DOHH2 (cell line): ENCODE data around the gene ALG3.

Experiments
- H3F3A ChIP-seq: fragments of 200-600 bp; sonication (generic), shearing (Covaris generic); 2 replicates; pipeline ENCODE4 v1.6.0; 2016; ENCODE audit warnings: antibody characterized with exemption, mild to moderate bottlenecking; ENCODE audit not compliant: control insufficient read depth, insufficient read depth
- H3K27ac ChIP-seq: fragments of 200-600 bp; sonication (generic); 2 replicates; pipeline ENCODE4 v1.5.1; 2014; ENCODE audit warnings: low read depth, mild to moderate bottlenecking, low read length, moderate library complexity
- H3K27me3 ChIP-seq: fragments of 200-600 bp; sonication (generic); 2 replicates; pipeline ENCODE4 v1.6.1; 2014; ENCODE audit warnings: mild to moderate bottlenecking, low read length, mixed read lengths; ENCODE audit not compliant: control insufficient read depth
- H3K36me3 ChIP-seq: fragments of 200-600 bp; sonication (generic); 2 replicates; pipeline ENCODE4 v1.6.1; 2014; ENCODE audit warnings: mild to moderate bottlenecking, low read length, moderate library complexity, mixed read lengths; ENCODE audit not compliant: control insufficient read depth
- H3K4me1 ChIP-seq: fragments of 200-600 bp; sonication (generic); 2 replicates; pipeline ENCODE4 v1.6.1; 2014; ENCODE audit warnings: mild to moderate bottlenecking, low read length, mixed read lengths; ENCODE audit not compliant: control insufficient read depth
- H3K4me2 ChIP-seq: fragments of 200-600 bp; sonication (generic); 2 replicates; pipeline ENCODE4 v1.6.0; 2014; ENCODE audit warnings: mild to moderate bottlenecking, low read length, moderate library complexity
- H3K4me3 ChIP-seq: fragments of 200-600 bp; sonication (generic); 2 replicates; pipeline ENCODE4 v1.5.1; 2014; ENCODE audit warnings: mild to moderate bottlenecking, low read length, mixed read lengths
- H3K79me2 ChIP-seq: fragments of 200-600 bp; sonication (generic); 2 replicates; pipeline ENCODE4 v1.6.1; 2014; ENCODE audit warnings: mild to moderate bottlenecking, low read length, mixed read lengths; ENCODE audit not compliant: control insufficient read depth
- H3K9me2 ChIP-seq: fragments of 200-600 bp; sonication (generic); replicated peaks from 2 replicates; pipeline ENCODE4 v1.6.1; 2014; ENCODE audit warnings: mild to moderate bottlenecking, low read length, mixed read lengths; ENCODE audit not compliant: control insufficient read depth
- H3K9me3 ChIP-seq: fragments of 200-600 bp; sonication (generic); 2 replicates; pipeline ENCODE4 v1.6.1; 2014; ENCODE audit warnings: antibody characterized with exemption, low read length, mixed read lengths; ENCODE audit not compliant: control insufficient read depth, insufficient read depth
- H4K20me1 ChIP-seq: fragments of 200-600 bp; sonication (generic); 2 replicates; pipeline ENCODE4 v1.6.0; 2014; ENCODE audit warnings: low read depth, mild to moderate bottlenecking, antibody characterized with exemption, low read length, moderate library complexity; ENCODE audit not compliant: control insufficient read depth, insufficient read depth
- EZH2phosphoT487 ChIP-seq: fragments of 200-600 bp; sonication (generic); IDR thresholded peaks from 2 replicates; pipeline ENCODE4 v1.6.1; 2017; ENCODE audit warnings: borderline replicate concordance, mild to moderate bottlenecking, antibody characterized with exemption, low read length, moderate library complexity, mixed read lengths
- TF ChIP-seq, protein P1 (sequence below): fragments of 200-600 bp; sonication (generic); IDR thresholded peaks from one replicate; pipeline ENCODE4 v1.5.1; 2014; ENCODE audit warnings: antibody characterized with exemption, mild to moderate bottlenecking, low read depth, low read length; ENCODE audit not compliant: poor library complexity, severe bottlenecking

The ALG3 gene

DNA sequence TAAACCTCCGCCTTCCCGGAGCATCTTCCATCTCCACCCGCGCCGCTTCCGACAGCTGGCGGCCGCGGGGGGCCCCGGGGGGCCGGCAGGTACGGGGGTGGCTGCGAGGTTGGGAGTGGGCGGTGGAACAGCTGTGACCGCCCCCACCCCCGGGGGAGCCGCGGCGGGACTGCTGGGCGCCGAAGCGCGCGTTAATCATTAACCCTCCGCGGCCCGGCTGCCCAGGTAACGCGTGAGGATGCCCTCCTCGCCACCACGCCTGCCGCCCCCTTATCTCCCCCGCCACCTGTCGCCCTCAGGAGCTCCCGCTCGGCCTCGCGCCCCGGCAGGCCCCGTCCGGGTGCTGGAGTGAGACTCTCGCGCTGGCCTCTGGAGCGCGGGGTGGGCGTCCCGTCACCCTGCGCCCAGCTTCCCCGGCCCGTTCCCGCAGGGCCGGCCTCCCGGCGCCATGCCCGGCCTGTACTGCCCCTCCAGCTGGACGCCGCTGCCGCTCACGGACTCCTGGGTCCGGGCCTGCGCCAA, 18.6 kb downstream of the ALG3 start:
- Histone ChIP-seq H3K9me3 (no peaks in the 10 kb centered on the region), H3K4me1 (peaks cover 24% of the 10 kb centered on the region), H3K79me2 (no peaks in the 10 kb centered on the region), H3F3A (0 out of 2 replicates have a peak, but pooled peaks cover 3% of the 10 kb centered on the region), H3K4me2 (peak overlapping the region; percentile 74), H3K36me3 (no peaks in the 10 kb centered on the region), H3K9me2 (no peaks in the 10 kb centered on the region), H4K20me1 (0 out of 2 replicates have a peak, but pooled peaks cover 6% of the 10 kb centered on the region), H3K27me3 (peaks cover 59% of the 10 kb centered on the region), H3K4me3 (peak overlapping the region; percentile 65), H3K27ac (no peak overlapping the region)
- TF ChIP-seq, protein P1, sequence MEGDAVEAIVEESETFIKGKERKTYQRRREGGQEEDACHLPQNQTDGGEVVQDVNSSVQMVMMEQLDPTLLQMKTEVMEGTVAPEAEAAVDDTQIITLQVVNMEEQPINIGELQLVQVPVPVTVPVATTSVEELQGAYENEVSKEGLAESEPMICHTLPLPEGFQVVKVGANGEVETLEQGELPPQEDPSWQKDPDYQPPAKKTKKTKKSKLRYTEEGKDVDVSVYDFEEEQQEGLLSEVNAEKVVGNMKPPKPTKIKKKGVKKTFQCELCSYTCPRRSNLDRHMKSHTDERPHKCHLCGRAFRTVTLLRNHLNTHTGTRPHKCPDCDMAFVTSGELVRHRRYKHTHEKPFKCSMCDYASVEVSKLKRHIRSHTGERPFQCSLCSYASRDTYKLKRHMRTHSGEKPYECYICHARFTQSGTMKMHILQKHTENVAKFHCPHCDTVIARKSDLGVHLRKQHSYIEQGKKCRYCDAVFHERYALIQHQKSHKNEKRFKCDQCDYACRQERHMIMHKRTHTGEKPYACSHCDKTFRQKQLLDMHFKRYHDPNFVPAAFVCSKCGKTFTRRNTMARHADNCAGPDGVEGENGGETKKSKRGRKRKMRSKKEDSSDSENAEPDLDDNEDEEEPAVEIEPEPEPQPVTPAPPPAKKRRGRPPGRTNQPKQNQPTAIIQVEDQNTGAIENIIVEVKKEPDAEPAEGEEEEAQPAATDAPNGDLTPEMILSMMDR = no peak
- no peak; the same call in 1 of the 2 replicates for TF ChIP-seq EZH2phosphoT487

DNA sequence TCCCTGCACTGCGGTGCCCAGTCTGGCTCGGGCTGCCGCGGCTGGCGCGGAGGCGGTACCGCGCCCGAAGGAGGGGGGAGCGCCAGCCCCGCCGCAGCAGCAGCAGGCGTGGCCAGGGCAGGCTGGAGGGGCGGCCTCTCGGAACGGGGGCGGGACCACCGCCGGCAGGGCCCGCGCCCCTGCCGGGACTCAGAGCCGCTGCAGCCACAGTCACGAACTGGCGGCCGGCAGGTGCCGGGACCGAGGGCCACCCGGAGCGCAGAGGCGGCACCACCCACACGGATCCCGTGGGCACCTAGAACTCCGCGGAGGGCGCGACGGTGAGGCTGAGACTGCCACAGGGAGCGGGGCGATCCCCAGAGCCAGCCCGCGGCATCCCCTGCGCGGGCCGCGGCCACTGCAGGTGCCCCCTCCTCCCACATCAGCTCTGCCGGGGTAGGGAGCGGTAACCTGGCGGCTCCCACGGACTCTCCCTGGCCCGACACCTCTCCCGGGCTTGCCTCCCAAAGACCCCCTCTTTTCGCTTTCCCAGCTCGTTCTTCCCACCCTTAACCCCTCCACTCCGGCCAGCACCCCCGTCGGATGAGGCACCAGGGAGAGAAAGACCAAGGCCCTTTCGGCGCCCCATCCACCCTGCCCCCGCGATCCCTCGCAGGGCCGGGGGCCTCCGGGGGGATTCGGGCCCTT, 19.2 kb downstream of the ALG3 start, which contains the start of gene VWA5B2:
Gene VWA5B2, plus strand, starts transcription at position 192 of the 687 bp plus-strand sequence. CDS start 944 bp downstream, outside the sequence.
- peak within 1 kb of the TSS; percentile 65 for H3K4me3 ChIP-seq
- no peak within 1 kb of the TSS for H3K27ac ChIP-seq
- H3K9me2 ChIP-seq = no peaks in the 10 kb centered on the region
- H3K79me2 ChIP-seq = no peaks in the 10 kb centered on the region
- 0 out of 2 replicates have a peak, but pooled peaks cover 3% of the 10 kb centered on the region for H3F3A ChIP-seq
- peak; percentile 65; the same call in 1 of the 2 replicates for TF ChIP-seq EZH2phosphoT487
- TF ChIP-seq, protein P1 = no peak
- peaks cover 24% of the 10 kb centered on the region for H3K4me1 ChIP-seq
- no peaks in the 10 kb centered on the region for H3K36me3 ChIP-seq
- no peaks in the 10 kb centered on the region for H3K9me3 ChIP-seq
- H4K20me1 ChIP-seq = 0 out of 2 replicates have a peak, but pooled peaks cover 6% of the 10 kb centered on the region
- peak within 1 kb of the TSS; percentile 74 for H3K4me2 ChIP-seq
- H3K27me3 ChIP-seq = peaks cover 59% of the 10 kb centered on the region

DNA sequence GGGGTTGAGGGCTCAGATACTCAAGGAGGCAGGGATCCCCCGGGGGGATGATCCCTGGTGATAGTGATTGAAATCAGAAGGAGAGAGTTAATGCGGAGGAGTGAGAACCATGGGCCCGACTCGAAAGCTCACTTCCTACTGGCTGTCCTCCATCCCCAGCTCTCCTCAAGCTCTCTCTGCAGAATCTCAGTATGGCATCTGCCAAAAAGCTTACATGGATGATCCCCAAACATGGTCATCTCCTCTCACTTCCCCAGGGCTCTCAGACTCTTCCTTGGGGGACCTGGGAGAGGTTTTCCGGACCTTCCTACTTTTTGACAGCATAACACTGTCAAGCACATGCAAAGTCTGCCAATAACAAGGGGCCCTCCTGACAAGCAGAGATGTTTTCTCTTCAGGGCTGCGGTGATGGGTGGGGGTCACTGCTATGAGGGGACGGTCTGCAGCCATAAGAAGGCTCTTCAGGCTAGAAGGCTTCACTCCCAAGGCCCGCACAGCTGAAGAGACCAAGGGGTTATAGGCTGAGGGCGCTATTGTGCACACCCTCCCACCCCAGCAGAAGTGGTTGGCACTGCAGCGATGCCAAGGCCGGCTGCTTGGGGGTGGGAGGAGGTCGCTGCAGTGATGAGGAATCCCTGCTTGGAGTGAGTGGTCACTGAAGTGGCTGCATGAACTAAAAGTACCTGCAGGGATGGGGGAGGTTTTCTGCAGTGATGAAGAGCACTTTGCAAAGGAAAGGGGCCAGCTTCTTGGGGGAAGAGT, 20.2 kb downstream of the ALG3 start:
- Histone ChIP-seq H3K9me3 (no peaks in the 10 kb centered on the region), H3K79me2 (no peaks in the 10 kb centered on the region), H3F3A (0 out of 2 replicates have a peak, but pooled peaks cover 3% of the 10 kb centered on the region), H3K4me1 (peaks cover 24% of the 10 kb centered on the region), H3K27ac (no peak overlapping the region), H3K27me3 (peaks cover 59% of the 10 kb centered on the region), H4K20me1 (0 out of 2 replicates have a peak, but pooled peaks cover 6% of the 10 kb centered on the region), H3K4me3 (no peak overlapping the region; the same call in 1 of the 2 replicates), H3K36me3 (no peaks in the 10 kb centered on the region), H3K4me2 (peak overlapping the region; percentile 74), H3K9me2 (no peaks in the 10 kb centered on the region)
- TF ChIP-seq, protein P1 = no peak
- no peak for TF ChIP-seq EZH2phosphoT487
